Cerebellar nuclear complex (tissue), 1 donor: ENCODE results near the gene MRPL18.

Experiments
- DNase-seq, 2 experiments: peaks; one replicate each; lab custom pipeline; 2025; lab: John Stamatoyannopoulos, UW

MRPL18 gene

GRCh38 chr6:159844737-159845645 lies 54.7 kb downstream of the MRPL18 start:
- no peak for DNase-seq
